Right lobe of liver (tissue), 4 donors: ENCODE results near the gene ARHGEF37.

Source experiments
- CTCF ChIP-seq, 4 donors: fragments of 200-600 bp in 3 of 4; fragments of 450-650 bp in 1 of 4; IDR thresholded peaks; one replicate each; pipeline versions ENCODE4 v1.5.1 to v1.8.0; 2016 to 2022; ENCODE audit warnings: antibody characterized with exemption in 4 of 4, mild to moderate bottlenecking in 2 of 4
- POLR2A ChIP-seq: fragments of 450-650 bp; IDR thresholded peaks from one replicate; pipeline ENCODE4 v1.6.1; 2017; ENCODE audit warnings: antibody characterized with exemption, mild to moderate bottlenecking
- donor health status: DM: no; HTN: no; CAD: no.
- donor health status: DM: no; HTN: no; CAD: no.
- donor health status: DM: no; HTN: yes; CAD: no.

GRCh38 chr5:149572576-149573231, 8.6 kb upstream of the ARHGEF37 start:
- TF ChIP-seq CTCF (IDR thresholded peaks at IDR 0.05) (no peak), POLR2A (no peak)
